ENCODE measurements around the gene CRYGN.

Gene CRYGN

GRCh38 chr7:151459726-151460473 is 20.0 kb upstream of the CRYGN start:
- no peak for DNase-seq (ENCODE audit: low spot score)

- no peak for DNase-seq (ENCODE audit: low spot score)
These were observed 17.6 kb upstream of the CRYGN start for GRCh38 chr7:151457534-151457933.

- DNase-seq (ENCODE audit: low spot score): no peak
These were observed 16.8 kb upstream of the CRYGN start for GRCh38 chr7:151456782-151457181.

GRCh38 chr7:151456276-151456675 is 16.3 kb upstream of the CRYGN start:
- DNase-seq (ENCODE audit: low spot score): no peak

GRCh38 chr7:151455690-151456089 is 15.7 kb upstream of the CRYGN start:
- no peak for DNase-seq (ENCODE audit: low spot score)

GRCh38 chr7:151454932-151455530 is 15.1 kb upstream of the CRYGN start:
- no peak for DNase-seq (ENCODE audit: low spot score)

GRCh38 chr7:151454305-151454704 is 14.4 kb upstream of the CRYGN start:
- DNase-seq (ENCODE audit: low spot score): no peak

- no peak for DNase-seq (ENCODE audit: low spot score)
These were observed 13.4 kb upstream of the CRYGN start for GRCh38 chr7:151453326-151453791.

GRCh38 chr7:151452680-151453325 is 12.9 kb upstream of the CRYGN start:
- no peak for DNase-seq (ENCODE audit: low spot score)

GRCh38 chr7:151451626-151452571 is 12.0 kb upstream of the CRYGN start:
- no peak for DNase-seq (ENCODE audit: low spot score)

- no peak for DNase-seq (ENCODE audit: low spot score)
These were observed 11.2 kb upstream of the CRYGN start for GRCh38 chr7:151451156-151451555.

GRCh38 chr7:151449990-151450389 is 10.0 kb upstream of the CRYGN start:
- no peak for DNase-seq (ENCODE audit: low spot score)

- DNase-seq (ENCODE audit: low spot score): peak; percentile 70
These were observed 8.6 kb upstream of the CRYGN start for GRCh38 chr7:151448261-151449252.

GRCh38 chr7:151447901-151448260 is 7.9 kb upstream of the CRYGN start:
- no peak for DNase-seq (ENCODE audit: low spot score)

GRCh38 chr7:151447312-151447711 is 7.4 kb upstream of the CRYGN start:
- DNase-seq (ENCODE audit: low spot score): no peak

GRCh38 chr7:151446412-151446811 is 6.5 kb upstream of the CRYGN start:
- no peak for DNase-seq (ENCODE audit: low spot score)

- DNase-seq (ENCODE audit: low spot score): no peak
These were observed 4.7 kb upstream of the CRYGN start for GRCh38 chr7:151444632-151445031.

GRCh38 chr7:151442776-151443496 is 3.0 kb upstream of the CRYGN start:
- DNase-seq (ENCODE audit: low spot score): no peak

GRCh38 chr7:151440799-151441445 is 981 bp upstream of the CRYGN start:
- no peak for DNase-seq (ENCODE audit: low spot score)
